GM19035 (cell line): Measurements from ENCODE around the gene AKR1E2.

ENCODE experiments used
- ATAC-seq: cut with Tn5 transposase; IDR thresholded peaks from one replicate; pipeline ENCODE4 v1.9.1; 2021; ENCODE audit not compliant: unreplicated experiment

AKR1E2 gene

GRCh38 chr10:4825868-4826791, at the start of gene AKR1E2:
AKR1E2 (plus strand) TSS chr10:4826207; CDS start chr10:4826325, 118 bp downstream.
- ATAC-seq = peak; percentile 81

GRCh38 chr10:4776234-4776638, 49.8 kb upstream of the AKR1E2 start:
- peak; percentile 63 for ATAC-seq

DNA sequence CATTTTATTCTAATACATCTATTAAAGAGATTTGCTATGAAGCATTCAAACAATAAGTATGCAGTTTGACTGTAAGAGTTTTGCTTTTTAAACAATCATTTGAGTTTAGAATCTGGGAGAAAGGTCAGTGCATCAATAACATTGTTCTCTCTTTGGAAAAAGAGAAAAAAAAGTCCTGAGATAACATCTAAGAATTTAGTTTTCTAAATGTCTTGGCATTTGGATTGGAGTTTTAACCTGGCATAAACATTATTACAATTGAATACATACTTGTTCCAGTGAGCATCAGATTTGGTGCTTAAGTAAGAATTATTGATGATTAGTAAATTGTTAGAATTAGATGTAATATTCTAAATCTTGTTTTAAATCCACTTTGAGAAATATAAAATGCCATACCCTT, 47.2 kb upstream of the AKR1E2 start:
- ATAC-seq = no peak

DNA sequence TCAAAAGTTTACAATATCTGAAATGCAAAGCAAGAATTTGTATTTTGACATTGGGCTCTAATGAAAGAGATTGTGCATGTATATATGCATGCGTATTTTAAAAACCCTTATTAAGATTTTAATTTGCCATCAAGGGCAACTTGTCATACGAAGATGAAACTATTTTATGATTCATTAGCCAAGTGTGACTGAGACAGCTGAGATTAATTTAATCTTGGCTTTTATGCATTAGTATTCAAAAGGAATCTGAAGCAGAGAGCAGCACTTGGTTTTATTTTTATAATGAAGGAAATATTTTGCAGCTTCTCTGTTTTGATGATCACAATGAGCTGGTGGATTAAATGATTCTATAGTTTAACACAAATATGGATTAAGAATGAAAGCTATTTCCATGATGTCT, 45.9 kb upstream of the AKR1E2 start:
- ATAC-seq = no peak

DNA sequence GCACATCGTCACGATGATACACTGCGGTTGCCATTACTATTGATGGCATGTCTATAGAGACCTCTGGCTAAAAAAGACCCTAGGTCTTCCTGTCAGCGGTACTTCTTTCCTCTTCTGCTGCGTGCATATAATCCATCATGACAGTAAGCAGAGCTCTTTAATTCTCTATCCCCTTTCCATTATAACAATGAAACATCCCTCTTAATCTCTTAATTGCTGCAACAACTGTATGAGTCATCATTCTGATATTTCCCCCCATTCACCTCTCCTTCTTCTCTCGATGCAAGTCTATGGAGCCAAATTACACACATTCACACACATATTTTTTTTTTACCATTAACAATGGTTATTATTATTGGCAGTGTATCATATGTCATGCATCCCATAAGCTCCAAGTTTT, 45.2 kb upstream of the AKR1E2 start:
- no peak for ATAC-seq

DNA sequence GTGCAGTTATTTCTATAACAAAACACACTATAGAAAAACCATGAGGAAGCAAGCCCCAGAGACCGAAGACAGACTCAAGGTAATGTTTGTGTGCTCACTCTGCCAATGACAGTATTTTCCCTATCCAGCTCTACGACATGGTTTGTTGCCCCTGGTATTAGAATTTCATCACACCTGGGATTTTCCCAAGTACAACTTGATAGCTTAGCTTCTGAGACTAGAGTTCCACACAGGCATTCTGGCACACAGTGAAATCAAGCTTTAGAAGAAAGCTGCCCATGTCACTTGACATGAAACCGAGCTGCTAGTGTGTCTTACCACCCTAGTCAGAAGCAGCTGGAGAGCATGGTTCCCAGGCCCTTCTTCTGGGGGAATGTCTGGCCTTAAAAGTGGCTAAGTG, 44.1 kb upstream of the AKR1E2 start:
- no peak for ATAC-seq

DNA sequence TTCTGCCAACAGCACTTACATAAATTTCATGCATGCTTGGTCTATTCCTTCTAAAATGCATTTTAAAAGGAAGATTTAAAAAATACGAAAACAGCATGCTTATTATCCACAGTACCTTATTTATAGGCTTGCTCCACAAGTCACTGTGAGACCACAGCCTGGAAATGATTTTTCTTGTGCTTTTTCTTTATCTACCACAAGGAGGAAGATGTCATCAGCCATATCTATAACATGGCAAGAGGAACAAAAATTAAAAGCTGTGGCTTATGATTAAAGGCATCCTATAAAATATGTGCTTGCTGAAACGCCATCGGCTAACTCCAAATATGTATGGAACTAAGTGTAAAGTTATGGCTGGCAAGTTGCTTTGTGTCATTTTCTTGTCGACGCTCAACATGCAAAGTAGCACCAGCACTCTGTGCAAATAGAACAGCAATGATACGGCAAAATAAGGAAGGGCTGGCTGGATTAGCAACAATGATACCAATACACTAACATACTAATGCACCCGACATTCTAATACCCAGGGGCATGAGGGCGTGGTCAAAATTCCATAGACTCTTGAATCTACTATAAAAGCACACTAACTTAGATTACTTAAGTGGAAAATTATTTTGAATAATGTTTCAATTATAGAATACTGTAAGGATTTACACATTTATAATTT, 41.2 kb upstream of the AKR1E2 start:
- ATAC-seq = no peak

DNA sequence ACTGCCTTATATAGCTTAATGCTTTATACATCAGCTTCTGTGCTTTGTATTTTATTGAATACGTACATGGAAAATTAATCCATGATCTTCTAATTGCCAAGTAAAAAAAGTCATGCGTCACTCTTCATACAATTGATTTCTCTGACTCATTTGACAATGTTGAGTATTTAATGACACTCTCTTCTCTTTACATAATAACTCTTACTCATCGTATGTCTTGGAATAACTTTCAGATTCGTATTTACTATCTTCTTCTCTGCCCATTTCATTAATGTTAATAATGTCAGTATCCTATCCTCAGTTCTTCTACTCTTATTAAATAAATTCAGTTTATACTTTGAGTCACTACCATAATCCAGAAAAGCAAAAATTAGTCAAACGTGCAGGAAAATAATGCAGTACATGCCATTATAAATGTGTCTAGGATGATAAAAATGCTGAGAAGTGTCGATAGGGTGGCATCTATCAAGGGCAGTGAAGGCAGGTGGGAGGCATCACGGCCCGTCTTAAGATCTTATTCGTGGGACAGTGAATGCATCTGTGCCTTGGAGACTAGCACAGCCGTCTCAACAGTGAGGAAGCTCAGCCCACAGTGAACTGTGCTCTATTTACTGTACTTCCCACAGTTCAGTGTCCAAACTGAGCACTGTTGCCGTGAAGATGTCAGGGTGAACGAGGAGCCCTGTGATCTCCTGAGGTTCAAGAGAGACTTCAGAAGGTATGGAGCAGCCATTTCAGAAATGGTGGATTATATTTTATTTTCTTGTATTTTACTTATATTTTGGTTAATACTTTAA, 39.8 kb upstream of the AKR1E2 start:
- no peak for ATAC-seq

DNA sequence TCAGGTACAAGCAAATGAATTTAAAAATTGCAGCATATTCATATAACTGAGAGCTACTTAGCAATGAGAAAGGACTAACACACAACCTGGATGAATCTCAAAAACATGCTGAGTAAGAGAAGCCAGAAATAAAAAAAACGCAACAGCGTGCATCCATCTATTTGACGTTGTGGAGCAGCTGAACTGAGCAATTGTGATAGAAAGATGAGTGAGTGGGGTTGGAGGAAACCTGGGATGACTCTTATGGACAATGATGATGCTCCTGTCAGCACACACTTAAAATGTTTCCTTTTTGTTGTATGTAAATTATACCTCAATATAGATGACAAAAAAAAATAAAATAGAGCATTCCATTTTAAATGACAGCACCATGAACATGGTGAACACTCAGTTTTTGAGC, 36.0 kb upstream of the AKR1E2 start:
- ATAC-seq = no peak

DNA sequence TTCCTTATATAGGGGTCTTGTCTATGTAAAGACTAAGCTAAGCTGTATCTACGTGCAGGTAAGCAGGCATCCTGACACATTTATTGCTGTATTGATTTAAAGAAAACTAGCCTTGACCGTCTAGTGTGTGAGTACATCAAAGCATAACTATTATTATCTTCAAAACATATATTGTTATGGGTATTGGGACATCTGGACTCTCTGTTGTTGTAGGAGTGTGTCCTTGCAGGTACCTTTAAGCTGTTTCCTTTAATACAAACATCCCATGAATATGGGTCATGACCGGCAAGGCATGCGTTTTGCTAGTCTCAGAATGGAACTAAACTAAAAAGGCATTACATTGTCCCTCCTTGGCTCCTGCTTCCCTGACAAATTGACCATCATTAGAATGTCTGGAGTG, 35.1 kb upstream of the AKR1E2 start:
- ATAC-seq = no peak

DNA sequence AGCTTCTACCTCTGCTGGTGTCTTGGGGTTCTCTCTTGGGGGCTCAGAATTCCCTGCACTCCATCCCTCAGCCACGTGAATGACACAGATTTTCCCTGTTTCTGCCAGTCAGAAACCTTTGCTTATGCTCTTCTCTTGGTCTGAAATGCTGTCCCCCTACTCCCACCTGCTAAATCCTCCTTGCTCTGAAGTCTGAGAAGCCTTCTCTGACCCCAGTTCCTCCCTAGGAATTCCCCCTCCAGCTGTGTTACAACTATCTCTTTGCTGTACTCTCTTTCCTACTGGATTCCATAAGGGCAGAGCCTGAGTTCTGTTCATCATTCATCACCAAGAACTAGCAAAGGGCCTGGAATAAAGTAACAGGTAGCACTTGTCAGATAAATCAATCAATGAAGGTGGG, 33.6 kb upstream of the AKR1E2 start:
- ATAC-seq = no peak

- no peak for ATAC-seq
These were observed 24.6 kb upstream of the AKR1E2 start for GRCh38 chr10:4801405-4801804.

GRCh38 chr10:4802711-4803487, 23.1 kb upstream of the AKR1E2 start:
- no peak for ATAC-seq

- ATAC-seq = no peak
These were observed 22.2 kb upstream of the AKR1E2 start for GRCh38 chr10:4803822-4804221.

DNA sequence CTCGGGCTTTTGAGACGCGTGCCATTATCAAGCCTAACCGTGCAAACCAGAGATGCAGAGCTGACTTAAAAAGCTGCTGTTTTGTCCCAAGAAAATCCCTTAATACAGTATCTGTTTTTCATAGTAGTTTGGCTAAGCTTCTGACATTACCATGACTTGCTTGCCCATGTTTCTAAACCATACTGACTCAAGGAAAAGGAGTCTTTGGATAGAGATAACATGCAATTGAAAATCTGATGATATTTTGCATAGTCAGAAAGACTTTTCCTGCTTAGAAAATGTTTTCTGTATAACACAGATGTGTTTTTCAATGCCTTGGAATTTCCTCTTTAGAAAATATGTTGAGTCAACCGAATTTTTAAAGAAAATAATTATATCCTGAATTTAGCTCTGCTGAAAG, 21.5 kb upstream of the AKR1E2 start:
- ATAC-seq = no peak

- ATAC-seq = no peak
These were observed 19.5 kb upstream of the AKR1E2 start for GRCh38 chr10:4806534-4806933.

GRCh38 chr10:4807761-4808507, 18.1 kb upstream of the AKR1E2 start:
- peak; percentile 66 for ATAC-seq

DNA sequence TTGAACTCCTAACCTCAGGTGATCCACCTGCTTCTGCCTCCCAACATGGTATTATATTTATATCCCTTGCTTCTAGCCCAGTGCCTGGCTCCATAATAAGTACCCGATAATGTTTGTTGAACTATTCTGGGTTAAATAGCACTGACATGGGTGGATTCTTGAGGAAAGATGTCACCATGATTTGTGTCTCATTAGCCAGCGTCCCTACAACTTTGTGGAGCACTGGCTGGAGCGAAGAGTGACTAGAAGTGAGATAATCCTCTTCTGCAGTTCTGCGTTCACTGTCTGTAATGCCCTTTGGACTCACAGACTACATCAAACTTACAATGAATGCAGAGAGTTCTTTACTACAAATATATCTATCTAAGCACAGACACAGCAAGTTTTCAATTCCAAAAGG, 16.9 kb upstream of the AKR1E2 start:
- ATAC-seq = no peak

DNA sequence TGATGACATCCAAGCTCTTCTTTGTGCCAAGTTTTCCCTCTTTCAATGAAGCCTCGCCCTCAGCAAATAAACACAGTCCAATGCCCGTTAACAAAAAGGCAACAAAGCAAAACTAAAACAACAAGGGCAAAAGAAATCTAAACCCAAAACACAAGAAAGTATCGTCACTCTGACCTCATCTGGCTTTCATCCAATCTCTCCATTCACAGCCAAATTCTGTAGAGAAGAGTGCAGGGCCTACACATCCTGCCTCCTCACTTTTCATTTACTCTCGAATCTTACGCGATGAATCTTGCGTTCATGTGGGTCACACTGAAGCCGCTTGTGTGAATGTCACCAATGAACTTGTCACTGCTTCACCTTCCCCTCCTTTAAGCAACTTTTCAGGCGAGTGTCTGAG, 15.9 kb upstream of the AKR1E2 start:
- no peak for ATAC-seq

DNA sequence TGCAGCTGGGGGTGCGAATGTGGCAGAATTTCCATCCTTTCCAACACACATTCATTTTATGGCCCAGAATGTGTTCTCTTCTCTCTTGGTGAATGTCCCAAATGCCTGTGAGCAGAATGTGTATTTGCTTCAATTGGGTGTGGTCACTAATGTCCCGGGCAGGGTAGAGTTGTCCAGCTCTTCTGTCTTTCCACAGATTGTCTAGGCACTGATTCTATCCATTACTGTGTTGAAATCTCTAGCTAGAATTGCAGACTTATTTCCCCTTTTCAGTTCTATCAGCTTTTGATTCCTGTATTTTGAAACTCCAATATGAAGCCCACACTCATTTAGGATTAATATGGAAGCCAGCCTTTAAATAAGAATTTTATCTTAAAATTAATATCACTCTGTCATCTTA, 14.0 kb upstream of the AKR1E2 start:
- ATAC-seq = no peak
